Kidney epithelial cell (primary cell): Measurements from ENCODE around the gene GTF3C1. TPM values are rescaled to one million over a fixed set of nuclear protein-coding genes. Genes with fewer than 3 reads are reported as not detected.
"Not testable (repeated sequence)": the region's sequence is repeated elsewhere in the genome, so short reads cannot be mapped to it uniquely, and the experiment has no call there.

Experiments
- DNase-seq: peaks from one replicate; pipeline ENCODE4 v3.0.0-alpha.2; 2010; ENCODE audit warnings: low read depth
- H3K27me3 ChIP-seq: 2 replicates; pipeline ENCODE4 v1.6.0; 2011; ENCODE audit warnings: low read length; ENCODE audit not compliant: control insufficient read depth, insufficient read depth
- H3K36me3 ChIP-seq: 2 replicates; pipeline ENCODE4 v1.5.1; 2011; ENCODE audit warnings: low read length; ENCODE audit not compliant: control insufficient read depth, insufficient read depth
- H3K4me3 ChIP-seq: 2 replicates; pipeline ENCODE4 v1.5.1; 2011; ENCODE audit warnings: low read depth, mild to moderate bottlenecking, control low read depth, low read length
- total RNA-seq: library from RNA; depleted of rRNA; stranded (reverse); fragments of >200 nt; gene quantifications from 2 replicates; pipeline ENCODE4 v1.2.3, GENCODE V29; 2015
- TF ChIP-seq, protein P1 (sequence below): IDR thresholded peaks from 2 replicates; pipeline ENCODE4 v1.5.1; 2011; ENCODE audit warnings: mild to moderate bottlenecking, moderate library complexity, low read length, control low read depth, inconsistent platforms; ENCODE audit not compliant: insufficient read depth, poor library complexity, severe bottlenecking

The GTF3C1 gene
- total RNA-seq, 1 donor from 2014 or later, result 89.7 TPM

DNA sequence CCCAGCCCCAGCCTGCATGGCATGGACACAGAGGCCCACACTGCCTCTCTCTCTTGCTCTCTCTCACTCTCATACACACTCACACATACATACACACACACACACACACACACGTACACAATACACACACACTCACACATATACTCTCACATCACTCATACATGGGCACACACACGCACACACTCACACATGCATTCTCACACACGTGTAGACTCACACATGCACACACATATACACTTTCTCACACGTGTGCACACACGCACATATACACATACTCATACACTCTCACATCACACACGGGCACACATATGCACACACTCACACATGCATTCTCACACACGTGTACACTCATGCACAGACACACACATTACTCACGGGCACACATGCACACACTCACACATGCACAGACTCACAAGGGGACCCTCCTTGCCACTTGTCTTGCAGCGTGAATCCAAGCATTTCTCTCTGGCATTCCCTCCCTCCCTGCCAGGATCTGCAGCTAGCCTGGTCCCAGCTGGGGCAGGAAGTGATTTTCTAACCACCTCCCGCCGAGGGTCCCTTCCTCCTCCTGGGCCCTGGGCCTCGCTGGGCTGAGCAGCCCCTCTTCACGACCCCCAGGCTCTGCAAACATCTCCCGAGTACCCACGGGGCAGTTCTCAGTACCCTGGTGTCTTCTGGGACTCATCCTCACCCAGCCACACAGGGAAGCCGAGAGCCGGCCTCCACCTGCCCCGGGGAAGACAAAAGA lies 110.3 kb downstream of the GTF3C1 start:
- Histone ChIP-seq H3K4me3 (no peak overlapping the region), H3K36me3 (no peaks in the 10 kb centered on the region), H3K27me3 (no peaks in the 10 kb centered on the region)
- no peak for DNase-seq
- TF ChIP-seq, protein P1, sequence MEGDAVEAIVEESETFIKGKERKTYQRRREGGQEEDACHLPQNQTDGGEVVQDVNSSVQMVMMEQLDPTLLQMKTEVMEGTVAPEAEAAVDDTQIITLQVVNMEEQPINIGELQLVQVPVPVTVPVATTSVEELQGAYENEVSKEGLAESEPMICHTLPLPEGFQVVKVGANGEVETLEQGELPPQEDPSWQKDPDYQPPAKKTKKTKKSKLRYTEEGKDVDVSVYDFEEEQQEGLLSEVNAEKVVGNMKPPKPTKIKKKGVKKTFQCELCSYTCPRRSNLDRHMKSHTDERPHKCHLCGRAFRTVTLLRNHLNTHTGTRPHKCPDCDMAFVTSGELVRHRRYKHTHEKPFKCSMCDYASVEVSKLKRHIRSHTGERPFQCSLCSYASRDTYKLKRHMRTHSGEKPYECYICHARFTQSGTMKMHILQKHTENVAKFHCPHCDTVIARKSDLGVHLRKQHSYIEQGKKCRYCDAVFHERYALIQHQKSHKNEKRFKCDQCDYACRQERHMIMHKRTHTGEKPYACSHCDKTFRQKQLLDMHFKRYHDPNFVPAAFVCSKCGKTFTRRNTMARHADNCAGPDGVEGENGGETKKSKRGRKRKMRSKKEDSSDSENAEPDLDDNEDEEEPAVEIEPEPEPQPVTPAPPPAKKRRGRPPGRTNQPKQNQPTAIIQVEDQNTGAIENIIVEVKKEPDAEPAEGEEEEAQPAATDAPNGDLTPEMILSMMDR, result no peak

DNA sequence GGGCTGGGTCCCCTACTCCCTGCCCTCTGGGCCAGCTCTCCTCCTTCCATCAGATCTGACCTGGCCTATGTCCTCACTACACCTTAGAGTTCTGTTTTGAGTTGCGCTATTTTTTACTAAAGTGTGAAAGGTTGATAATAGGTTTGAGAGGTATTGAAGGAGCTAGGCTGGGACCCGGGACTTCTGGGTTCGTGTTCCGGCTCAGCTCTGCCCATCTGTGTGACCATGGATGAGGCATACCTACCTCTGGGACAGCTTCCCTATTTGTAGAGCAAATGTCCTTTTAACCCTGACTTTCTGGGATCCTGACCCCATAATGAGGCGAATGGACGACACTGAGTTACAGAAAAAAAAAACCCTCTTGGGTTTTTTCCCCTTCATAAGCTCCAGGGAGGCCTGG lies 111.8 kb downstream of the GTF3C1 start:
- DNase-seq, result no peak
- Histone ChIP-seq H3K36me3 (no peaks in the 10 kb centered on the region), H3K27me3 (no peaks in the 10 kb centered on the region), H3K4me3 (no peak overlapping the region)
- TF ChIP-seq, protein P1, result no peak

DNA sequence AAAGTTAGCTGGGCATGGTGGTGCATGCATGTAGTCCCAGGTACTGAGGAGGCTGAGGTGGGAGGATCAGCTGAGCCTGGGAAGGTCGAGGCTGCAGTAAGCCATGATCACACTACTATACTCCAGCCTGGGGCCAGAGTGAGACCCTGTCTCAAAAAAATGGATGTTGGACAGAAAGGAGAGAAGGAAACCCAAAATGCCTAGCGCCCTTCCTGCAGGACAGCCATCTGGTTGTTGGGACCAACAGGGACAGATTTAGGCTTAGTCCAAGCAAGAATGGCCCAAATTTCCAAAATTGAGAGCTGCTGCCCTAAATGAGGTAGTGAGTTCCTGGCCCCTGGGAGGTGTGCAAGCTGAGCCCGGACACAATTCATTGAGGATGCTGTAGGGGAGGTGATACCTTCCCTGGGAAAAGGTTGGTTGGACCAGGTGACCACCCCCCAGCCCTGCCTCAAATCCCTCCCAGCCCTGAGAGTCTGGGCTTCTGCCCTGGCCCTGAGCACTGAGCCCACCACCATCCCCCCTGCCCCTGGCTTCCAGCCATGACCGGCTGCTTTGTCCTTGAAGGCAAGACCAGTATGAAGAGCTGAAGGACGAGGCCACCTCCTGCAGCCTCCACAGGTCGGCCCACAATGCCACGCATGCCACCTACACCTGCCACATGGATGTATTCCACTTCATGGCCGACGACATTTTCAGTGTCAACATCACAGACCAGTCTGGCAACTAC lies 112.6 kb downstream of the GTF3C1 start:
- TF ChIP-seq, protein P1, result no peak
- DNase-seq, result no peak
- Histone ChIP-seq H3K4me3 (no peak overlapping the region), H3K36me3 (no peaks in the 10 kb centered on the region), H3K27me3 (no peaks in the 10 kb centered on the region)

DNA sequence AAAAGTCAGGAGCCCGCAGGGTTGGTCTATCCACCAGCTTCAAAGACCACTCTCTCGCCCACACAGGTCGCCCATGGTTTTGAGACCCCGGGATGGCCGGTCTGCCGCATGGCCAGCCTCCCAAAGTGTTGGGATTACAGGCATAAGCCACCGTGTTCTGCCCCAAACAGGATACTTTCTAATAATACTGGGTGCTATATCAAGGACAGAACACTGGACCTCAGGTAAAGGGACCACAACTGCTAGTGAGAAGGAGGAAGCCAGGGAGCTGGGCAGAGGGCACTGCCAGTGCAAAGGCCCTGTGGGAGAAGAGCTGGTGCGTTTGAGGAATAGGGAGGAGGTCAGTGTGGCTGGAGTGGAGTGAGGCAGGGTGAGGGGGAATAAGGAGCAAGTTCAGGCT lies 113.6 kb downstream of the GTF3C1 start:
- no peak for DNase-seq
- H3K4me3 ChIP-seq, result no peak overlapping the region
- no peaks in the 10 kb centered on the region for H3K36me3 ChIP-seq
- no peaks in the 10 kb centered on the region for H3K27me3 ChIP-seq
- TF ChIP-seq, protein P1, result no peak

DNA sequence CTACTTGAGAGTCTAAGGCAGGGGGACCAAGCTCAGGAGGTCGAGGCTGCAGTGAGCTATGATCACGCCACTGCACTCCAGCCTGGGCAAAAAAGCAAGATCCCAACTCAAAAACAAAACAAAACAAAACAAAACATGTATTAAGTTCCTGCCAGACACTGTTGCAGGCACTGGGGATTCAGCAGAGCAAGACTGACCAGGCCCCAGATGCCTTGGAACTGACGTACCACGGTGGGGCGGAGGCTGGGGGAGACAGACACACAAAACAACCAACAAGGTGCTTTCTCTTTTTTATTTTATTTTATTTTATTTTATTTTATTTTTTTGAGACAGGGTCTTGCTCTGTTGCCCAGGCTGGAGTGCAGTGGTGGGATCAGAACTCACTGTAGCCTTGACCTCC lies 114.6 kb downstream of the GTF3C1 start:
- DNase-seq, H3K27me3 ChIP-seq, H3K4me3 ChIP-seq, H3K36me3 ChIP-seq: not testable (repeated sequence)

DNA sequence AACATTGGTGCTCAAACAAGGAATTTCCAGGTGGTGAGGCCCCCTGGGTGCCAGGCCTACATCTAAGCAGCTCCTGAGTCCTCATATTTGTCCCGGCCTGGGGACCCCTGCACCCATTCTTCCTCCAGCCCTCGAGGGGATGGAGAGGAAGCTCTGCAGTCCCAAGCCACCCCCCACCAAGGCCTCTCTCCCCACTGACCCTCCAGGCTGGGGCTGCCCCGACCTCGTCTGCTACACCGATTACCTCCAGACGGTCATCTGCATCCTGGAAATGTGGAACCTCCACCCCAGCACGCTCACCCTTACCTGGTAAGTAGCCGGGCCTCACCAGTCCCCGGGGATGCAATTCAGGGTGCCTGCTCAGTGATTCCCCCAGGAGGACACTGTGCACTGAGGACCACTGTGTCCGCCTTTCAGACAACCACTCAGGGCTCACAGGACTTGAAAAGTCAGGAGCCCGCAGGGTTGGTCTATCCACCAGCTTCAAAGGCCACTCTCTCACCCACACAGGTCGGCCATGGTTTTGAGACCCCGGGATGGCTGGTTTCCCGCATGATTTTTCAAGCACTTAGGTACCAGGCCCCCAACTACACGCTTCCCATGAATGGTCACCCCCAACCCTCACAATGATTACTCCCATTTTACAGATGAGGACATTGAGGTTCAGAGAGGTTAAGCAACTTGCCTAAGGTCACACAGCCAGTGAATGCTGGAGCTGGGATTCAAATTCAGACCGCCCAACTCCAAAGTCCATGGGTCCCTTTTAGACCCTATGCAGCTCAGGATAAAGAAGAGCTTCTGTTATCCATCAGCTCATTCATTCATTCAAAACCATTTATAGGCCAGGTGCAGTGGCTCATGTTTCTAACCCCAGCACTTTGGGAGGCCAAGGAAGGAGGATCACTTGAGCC lies 115.3 kb downstream of the GTF3C1 start:
- Histone ChIP-seq H3K27me3 (no peaks in the 10 kb centered on the region), H3K4me3 (no peak overlapping the region), H3K36me3 (no peaks in the 10 kb centered on the region)
- DNase-seq, result no peak
- TF ChIP-seq, protein P1, result no peak
